GM15510 (cell line): ENCODE results near the gene IL17B.

ENCODE experiments used
- POLR2A ChIP-seq: IDR thresholded peaks from 3 replicates; pipeline ENCODE4 v1.6.1; 2011; ENCODE audit warnings: borderline replicate concordance; ENCODE audit not compliant: insufficient read length; ENCODE audit errors: extremely low read depth

The IL17B gene

DNA sequence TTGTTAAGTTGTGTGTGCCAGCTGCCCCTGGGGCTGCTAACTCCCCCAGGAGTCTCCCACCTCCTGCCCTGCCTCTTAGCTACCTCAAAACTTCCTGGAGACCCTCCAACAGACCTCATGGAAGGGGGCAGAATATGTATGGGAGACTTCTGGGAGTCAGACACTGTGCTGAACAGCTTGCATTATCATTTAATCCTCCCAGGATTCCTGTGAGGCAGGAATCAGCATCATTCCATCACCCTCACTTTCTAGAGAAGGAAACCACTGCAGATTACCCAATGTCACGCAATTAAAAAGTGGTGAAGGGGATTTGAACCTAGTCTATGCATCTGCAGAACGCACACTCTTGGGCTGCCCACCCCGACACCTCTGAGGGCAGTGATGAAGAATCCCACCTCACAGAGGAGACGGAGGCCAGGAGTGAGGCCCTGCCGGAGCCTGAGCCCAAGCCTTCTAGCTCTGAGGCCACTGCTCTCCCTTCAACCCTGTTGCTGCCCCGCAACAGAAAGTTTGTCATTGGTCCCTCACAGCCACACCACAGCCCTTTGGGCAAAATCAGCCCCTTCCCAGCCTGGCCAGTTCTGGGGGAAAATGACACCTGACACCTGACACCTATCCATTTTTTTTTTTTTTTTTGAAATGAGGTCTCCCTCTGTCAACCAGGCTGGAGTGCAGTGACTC is 30.3 kb upstream of the IL17B start:
- no peak for TF ChIP-seq POLR2A

DNA sequence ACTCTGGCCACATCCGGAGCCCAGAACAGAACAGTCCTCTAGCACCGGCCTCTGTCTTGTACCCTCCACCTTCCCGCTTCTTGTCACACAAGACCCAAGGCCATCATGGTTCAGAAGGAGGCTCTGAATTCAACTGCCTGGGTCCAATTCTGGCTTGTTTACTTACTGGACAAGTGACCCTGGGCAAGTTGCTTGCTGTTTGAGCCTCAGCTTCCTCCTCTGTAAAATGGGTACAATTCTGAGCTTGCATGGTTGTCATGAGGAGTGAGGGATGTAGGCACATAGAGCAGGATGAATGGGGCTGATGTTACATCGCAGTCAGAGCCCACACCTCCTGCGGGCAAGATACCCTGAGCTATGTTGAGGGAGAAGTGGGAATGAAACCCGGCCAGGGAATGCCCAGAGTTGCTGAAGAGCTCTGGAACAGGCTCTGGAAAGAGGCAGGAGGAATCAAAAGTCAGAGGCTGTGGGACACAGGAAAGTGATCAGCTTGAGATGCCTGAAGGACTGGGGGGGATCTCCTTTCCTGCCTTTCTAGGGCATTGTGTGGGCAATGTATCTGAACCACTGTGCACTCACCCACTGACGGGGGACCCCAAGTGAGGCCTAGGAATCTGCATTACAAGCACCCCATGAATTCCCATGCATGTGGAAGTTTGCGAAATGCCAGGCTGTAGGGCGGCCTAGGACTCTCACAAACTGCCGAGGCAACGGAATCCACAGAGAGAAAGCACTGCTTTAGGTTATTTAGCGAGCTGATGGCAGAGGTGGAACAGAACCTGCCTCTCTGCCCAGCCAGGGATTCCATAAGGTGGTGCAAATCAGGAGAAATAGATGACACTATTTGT is 29.4 kb upstream of the IL17B start:
- TF ChIP-seq POLR2A, result no peak

DNA sequence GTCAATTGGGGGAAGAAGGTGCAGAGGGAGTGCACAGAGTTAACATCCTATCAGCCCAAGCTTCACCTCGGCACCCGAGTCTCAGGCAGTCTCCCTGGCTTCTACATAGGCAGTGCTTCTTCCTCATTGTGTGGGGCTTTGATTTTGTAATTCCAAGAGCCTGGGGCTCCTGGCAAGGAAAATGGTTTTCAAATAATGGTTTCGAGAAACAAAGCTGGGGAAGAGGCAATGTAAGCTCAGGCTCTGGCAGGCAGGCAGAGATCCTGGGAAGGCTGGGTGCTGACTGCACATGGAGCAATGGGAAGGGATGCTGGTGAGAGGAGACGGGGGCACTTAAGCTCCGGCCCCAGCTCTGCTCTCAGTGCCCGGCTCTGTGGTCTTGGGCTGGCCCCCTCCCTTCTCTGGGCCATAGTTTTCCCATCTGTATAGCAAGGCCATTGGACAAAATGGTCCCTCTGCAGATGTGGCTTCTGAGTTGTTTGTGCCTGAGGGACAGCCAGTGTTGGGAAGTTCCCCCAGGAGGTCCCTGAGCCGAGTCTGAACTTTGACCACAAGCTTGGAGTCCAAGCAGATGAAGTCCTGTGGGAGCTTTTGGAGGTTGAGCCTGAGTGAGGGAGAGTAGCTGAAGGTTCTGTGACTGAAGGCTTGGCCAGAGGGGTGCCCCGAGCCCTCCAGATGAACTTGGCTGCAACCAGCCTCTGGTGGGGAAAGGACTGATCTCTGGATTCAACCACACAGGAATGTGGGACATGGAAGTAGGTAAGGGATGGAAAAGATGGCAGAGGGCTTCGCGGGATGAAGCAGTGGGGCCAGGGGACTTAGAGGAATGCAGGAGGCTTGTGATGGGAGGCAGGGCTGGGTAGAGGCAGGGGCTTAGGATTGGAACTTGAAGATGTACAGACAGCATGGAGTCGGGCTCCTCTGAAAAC is 28.5 kb upstream of the IL17B start:
- TF ChIP-seq POLR2A, result no peak

DNA sequence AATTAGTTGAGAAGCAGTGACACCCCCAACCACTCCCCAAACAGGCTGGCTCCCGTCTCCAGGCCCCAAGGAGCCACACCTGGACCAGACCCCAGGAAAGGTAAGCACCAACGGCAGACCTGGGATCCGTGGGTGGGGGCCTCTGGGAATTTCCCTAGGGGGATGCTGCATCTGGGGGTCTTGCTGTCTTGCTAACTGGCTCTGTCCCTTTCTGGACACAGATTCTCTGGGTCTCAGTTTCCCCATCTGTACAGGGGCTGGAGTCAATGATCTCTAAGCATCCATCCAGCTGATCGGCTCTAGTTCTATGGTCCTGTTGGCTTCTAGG is 27.9 kb upstream of the IL17B start:
- no peak for TF ChIP-seq POLR2A

DNA sequence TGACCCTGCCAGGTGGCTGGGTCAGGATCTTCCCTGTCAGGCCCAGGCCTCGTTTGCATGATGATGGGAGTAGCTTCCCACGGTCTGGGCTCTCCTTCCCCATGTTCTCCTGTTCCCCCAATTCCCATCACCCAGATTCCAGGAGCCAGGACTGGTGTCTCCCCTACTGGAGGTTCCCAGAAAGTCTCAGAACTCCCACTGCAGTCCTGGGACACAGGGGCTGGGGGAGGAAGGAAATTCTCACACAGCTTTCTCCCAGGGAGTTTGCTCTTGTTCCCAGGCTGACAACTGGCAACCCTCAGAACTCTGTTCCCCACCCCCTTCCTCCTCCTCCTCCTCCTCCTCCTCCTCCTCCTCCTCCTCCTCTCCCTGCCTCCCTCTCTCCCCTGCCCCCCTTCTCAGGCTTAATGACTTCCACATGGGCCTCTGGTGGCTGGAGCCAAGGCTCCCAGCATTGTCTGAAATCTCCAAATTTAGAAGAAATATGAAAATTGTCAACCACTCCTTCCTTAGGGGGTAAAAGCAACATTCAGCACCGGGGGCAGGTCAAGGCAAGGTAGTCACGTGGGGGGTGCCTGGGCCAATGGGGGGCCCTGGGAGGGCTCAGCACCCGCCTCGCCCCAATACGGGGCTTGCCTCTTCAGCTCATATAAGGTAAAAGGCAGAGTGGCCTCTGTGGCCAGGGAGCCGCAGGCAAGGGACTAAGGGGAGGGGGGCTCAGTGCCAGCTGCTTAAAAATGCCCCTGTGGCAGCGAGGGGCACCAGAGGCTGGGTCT is 27.3 kb upstream of the IL17B start:
- TF ChIP-seq POLR2A, result no peak

DNA sequence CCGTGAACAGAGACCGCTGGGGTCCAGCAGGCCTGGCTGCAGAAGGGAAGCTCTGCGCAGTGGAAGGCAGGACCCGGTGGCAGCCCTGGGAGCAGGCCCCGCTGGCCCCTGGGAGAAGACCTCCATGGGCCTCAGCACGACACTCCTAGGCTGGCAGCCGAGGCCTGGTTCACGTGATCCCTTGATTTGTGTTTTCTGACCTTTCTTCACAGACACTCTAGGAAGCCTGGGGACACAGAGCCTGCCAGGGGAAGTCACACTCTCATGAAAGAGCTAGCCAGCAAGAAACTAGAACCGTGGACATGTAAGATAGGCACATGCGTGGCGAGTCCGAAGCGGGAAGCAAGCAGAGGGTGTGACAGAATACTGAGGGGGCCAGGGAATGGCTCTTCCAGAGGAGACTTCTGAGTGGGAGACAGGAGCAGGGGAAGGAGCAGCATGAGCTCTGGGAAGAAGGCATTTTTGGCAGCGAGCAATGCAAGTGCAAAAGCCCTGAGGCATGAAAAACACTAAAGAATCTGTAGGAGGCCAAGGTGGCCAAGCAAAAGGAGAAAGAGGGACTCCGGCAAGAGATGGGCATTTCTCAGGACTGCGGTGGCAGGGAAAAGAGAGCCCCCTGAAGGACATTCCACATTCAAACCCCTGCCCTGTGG is 26.6 kb upstream of the IL17B start:
- TF ChIP-seq POLR2A, result no peak

DNA sequence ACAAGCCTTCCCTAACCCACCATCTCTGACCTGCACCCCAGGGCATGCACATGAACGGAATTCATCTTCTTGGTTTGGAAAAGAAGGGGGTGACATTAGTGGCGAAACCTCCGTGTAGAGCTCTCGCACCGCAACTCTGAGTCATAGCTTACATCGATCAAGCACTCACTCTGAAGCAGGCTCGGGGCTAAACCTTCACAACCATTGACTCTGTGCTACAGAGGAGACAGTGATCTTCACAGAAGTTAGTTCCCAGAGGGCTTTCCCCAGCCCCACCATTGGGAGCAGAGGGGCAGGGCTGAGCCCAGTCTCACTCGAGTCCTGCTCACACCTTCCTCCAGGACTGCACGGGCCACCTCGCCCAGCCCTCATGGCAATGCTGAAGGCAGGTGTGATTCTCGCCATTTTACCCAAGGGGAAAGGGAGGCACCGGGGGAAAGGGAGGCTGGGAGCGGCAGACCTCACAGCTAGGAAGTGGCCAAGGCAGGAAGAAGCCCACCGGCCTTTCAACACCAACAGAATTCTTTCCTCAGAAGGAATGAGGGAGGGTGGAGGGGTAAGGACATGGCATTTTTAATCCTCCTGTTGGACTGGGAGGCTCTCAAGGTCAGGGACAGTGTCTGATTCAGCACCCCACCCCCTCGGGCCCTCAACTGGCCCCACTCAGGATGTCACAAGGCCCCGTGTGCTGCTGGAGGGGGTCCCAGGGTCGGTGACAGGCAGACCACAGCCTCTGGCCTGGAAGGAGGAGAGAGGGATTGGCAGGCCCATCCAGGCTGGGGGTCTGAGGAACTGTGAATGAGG is 25.9 kb upstream of the IL17B start:
- TF ChIP-seq POLR2A, result no peak

DNA sequence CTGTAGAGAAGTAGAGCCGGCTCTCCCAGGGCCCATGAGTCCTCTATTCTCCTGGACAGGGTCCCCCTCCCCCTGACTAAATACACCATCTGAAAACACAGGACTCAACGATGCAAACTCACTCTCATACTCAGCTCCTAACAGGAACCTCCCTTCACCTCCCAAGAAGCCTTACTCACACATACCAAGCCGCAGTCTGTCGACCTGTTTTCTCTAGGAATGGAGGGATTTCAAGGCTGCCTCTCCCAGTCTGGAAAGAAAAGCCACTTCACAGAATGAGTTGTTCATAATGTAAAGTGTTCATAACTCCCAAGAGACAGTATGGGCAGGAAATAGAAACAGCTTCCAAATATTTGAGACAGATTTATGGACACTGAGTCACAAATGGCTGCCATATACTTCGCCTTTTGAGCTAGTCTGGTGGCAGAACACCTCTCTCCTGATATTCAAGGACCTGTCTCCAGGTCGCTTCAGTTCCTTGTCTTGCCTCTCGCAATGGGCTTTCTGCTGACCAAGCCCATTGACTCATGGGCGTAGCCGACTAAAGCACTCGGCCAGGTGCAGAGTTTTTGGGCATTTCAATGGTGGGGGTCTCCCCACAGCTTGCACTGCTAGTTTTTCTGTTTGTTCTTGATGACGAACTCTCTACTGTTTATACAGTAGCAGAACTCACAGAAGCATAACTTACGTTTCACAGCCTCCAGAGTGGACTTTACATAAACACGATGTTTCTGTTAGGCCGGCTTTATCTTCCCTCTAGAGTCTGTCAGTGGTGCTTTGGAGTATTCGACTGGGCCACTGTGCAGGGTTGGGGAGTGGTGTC is 25.0 kb upstream of the IL17B start:
- TF ChIP-seq POLR2A, result no peak

DNA sequence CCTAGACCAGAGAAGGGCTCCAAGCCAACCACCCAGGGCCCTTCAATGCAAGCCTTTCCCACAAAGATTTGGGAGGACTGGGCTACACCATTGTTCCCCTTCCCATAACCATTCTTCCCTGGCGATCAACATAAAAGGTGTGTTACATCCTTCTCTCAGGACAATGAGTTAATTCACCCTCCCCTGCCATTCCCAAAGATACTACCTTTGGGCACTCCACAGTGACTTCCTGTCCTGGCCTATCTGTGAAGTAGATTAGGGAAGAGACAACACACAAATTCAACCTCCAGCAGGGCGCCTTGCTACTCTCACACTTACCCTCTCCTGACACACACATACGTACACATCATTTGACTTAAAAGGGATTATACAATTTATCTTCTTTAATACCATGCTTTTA is 23.2 kb upstream of the IL17B start:
- no peak for TF ChIP-seq POLR2A

DNA sequence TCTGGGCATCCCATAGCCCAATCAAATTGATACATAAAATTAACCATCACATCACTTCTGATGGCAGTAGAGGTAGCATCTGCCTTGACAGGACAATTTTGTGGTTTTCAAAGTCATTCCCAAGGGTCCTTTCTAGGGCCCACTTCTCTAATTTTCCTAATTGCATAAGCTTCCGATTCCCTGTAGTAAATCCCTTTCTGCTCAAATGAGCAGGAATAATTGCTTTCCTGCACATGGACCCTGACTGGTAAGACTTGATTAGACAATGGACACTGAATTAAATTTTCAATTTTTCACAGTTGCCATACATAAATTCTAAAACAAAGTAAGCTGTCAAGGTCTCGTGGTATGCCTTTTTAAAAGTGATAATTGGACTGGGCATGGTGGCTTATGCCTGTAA is 22.0 kb upstream of the IL17B start:
- TF ChIP-seq POLR2A, result no peak

DNA sequence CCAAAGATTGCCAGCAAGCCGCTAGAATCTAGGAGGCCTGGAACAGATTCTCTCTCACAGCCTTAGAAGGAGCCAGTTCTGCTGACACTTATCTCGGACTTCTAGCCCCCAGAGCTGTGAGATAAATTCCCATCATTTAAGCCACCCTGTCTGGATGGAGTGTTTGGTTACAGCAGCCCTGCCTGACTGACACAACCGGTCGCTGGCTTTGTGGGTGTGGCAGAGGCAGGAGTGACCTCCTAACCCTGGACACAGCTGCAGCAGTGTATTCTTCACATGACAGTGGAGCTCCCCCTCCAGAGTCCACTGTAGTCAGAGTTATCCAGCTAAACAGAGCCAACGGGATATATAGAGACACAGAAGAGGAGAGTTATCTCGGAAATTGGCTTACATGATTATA is 21.2 kb upstream of the IL17B start:
- no peak for TF ChIP-seq POLR2A

DNA sequence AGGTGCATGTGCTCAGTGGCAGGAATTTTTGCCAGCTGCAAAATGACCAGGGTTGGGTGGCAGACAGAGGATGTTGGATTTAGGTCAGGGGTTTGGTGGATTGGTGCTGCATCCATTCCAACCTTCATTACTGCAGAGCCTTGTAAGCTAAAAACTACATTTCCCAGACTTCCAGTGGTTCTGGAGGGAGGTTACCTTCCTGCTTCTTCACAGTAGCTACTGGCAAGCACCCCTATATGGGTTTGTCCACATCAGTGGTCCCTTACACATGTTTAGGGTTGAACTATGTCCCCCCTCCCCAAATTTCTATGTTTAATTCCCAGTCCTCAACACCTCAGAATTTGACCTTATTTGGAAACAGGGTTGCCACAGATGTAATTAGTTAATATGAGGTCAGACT is 20.7 kb upstream of the IL17B start:
- no peak for TF ChIP-seq POLR2A
